GM19452 (cell line): ENCODE data around the gene BUD13.
"Not testable (repeated sequence)": the region's sequence is repeated elsewhere in the genome, so short reads cannot be mapped to it uniquely, and the experiment has no call there.

Source experiments
- ATAC-seq: cut with Tn5 transposase; IDR thresholded peaks from one replicate; pipeline ENCODE4 v1.9.1; 2021; ENCODE audit not compliant: unreplicated experiment

BUD13 gene

DNA sequence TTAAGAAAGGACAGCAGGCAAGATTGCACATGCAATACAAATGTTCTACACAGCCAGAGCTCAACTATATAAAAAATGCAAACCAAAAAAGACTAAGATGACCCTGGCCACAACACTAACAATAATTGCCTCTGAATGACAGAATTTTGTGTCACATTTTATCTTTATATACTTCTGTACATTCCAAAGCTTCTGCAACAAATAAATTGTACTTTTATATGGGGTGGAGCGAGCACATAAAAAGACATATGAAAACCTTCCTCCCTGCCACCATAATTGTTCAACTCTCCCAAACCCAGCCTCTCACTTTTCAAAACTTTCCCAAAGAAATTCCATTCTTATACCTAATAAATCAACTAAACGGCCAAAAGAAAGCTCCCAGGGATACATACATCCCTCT is 10.7 kb downstream of the BUD13 start:
- ATAC-seq = no peak

GRCh38 chr11:116756044-116756443 is 16.7 kb downstream of the BUD13 start:
- not testable (repeated sequence) for ATAC-seq

GRCh38 chr11:116750070-116750718 is 22.6 kb downstream of the BUD13 start:
- ATAC-seq = no peak

GRCh38 chr11:116742104-116742503 is 30.7 kb downstream of the BUD13 start:
- ATAC-seq = no peak

DNA sequence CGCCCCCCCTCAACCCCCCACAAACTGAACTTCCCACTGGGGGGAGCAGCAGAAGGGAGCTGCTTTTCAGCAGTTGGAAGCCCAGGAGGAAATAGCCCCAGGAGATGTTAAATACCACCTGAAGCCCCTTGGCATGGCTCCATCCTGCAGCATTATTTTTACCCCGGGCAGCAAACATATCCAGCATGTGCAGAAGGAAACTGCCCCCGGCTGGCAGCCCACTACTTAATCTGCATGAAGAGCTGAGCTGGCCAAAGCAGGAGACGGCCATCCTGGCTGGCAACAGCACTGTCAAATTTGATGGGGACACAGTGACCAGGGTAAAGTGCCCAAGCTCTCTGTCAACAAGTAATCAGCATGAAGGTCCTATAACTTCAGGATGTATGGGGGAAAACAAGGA is 32.0 kb downstream of the BUD13 start:
- no peak for ATAC-seq

- no peak for ATAC-seq
Measured at GRCh38 chr11:116738975-116739374, 33.8 kb downstream of the BUD13 start.

DNA sequence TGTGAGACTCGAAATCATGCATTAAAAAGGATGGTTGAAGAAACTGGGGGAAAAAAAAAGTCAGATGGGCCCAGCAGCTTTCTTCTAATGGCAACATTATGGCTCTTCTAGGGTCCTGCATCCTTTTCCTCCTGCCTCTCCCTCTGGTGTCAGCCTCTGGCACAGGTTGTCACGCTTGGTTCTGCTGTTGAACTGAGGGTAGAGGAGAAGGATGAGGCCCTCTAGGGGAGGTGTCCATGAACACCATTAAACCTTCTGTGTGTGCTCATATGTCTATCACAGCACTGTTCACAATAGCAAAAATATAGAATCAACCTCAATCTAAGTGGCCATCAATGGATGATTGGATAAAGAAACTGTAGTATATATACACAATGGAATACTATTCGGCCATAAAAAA is 36.0 kb downstream of the BUD13 start:
- no peak for ATAC-seq

- ATAC-seq = no peak
Measured at GRCh38 chr11:116733969-116734508, 38.7 kb downstream of the BUD13 start.

- ATAC-seq = no peak
Measured at GRCh38 chr11:116733043-116733755, 39.6 kb downstream of the BUD13 start.

DNA sequence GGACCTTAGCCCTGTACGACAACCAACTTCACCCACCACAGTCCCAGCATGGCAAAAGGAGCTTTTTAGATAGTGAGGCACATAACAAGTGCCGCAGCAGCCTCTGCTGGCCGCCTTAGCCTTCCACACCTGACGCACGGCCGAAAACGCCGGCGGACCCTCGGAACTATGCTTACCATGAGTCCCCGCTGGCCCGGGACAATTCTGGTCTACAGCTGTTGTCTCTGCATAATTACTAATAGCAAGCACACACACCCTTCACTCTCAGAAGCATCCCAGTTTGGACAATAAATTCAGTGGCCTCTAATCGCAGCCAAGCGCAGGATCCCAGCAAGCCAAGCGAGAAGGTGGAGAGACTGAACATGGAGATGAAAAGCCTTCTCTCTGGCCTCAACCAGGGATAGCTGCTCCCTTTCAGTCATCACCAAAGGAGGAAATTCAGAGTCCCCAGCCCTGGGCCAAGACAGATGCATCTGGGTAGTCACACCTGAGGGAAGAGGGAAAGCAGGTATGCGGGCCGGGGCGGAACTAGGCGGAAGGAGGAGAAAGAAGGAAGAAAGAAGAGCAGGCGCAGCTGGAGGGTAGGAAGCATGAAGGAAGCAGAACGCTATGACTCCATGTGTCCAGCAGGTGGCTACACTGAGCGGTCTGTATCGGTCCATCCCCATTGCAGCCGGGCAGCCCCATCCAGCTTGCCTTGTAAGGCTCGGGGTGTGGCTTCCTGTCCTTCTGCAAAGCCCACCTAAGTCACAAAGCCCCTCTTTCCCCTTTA is 40.3 kb downstream of the BUD13 start:
- ATAC-seq = no peak

- no peak for ATAC-seq
Measured at GRCh38 chr11:116731821-116732220, 41.0 kb downstream of the BUD13 start.

- no peak for ATAC-seq
Measured at GRCh38 chr11:116731097-116731761, 41.6 kb downstream of the BUD13 start.

GRCh38 chr11:116730601-116731000 is 42.2 kb downstream of the BUD13 start:
- ATAC-seq = no peak

DNA sequence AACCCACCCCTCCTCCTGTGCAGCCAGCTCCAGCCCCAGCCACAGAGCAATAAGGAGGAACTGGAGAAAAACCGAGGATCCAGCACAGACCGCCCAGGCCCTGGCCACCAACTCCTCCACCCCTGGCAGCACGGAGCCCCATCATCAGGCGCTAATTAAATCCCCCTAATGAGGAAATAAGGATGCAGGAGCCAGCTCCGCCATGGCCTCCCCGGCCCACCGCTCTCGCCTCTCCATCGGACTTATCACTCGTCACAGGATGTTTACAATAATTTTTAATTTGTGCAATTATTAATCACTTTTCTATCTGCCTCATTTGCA is 42.6 kb downstream of the BUD13 start:
- ATAC-seq = no peak

DNA sequence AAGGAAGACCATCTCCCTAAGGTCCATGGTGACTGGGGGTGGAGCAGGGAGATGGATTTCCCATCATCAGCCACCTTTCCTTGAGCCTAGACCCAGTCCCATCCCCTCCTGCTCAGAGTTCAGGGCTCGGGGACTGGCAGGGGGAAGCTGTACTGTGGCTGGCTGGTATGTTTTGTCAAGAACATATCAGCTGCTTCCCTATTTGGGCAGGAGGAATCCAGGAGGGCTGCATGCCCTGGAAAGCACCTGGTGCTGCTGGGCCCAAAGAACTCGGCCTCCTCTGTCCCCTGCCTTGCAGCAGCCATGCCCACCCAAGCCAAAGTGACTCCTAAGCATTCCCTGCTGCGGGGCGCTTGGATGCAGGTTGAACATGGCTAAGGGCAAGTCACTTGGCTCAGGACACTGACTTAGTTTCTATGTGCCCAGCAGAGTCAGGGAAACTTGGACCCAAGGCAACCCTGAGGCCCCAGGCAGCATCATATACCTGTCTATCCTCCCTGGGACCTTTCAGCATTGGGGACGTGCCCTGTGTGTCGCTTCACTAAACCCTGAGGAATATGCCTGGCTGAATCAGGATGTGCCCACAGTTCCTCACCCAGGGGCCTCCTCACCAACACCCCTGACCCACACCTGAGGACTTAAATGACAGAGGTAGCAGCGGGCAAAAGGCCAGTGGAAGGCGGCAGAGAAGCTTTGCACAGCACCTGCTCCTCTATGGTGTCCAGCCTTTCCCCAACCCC is 43.1 kb downstream of the BUD13 start:
- ATAC-seq = no peak

- no peak for ATAC-seq
Measured at GRCh38 chr11:116727990-116728389, 44.8 kb downstream of the BUD13 start.

GRCh38 chr11:116725434-116726221 is 47.2 kb downstream of the BUD13 start:
- ATAC-seq = no peak

DNA sequence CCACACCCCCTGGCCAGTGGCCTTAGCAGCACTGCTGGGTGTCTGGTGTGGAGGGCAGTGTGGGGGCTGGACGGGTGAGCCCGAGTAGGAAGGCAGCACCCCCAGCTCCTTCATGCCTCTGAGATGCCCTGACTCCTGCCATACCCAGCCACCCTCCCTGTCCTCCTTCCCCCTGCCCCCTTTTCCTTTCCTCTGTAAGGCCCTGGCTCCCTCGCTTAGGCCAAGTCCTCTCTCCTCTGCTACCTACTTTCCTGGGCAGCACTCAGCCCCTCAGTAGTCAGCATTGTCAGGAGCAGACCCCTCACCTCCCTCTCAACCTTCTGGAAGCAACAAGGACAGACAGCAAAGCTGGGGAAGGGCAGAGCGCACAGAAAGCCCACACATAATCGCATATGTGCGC is 48.0 kb downstream of the BUD13 start:
- no peak for ATAC-seq

GRCh38 chr11:116723511-116723910 is 49.3 kb downstream of the BUD13 start:
- ATAC-seq = no peak

GRCh38 chr11:116721988-116722387 is 50.8 kb downstream of the BUD13 start:
- no peak for ATAC-seq
